Neural cell (in vitro differentiated cells): ENCODE results near the gene RXFP4. TPM values are rescaled to one million over a fixed set of nuclear protein-coding genes. Genes with fewer than 3 reads are reported as not detected.

Experiments
- H2AFZ ChIP-seq: fragments of 200-600, 300-800 bp; sonication (generic), shearing (Covaris generic); 2 replicates; pipeline ENCODE4 v1.6.0; 2014; ENCODE audit warnings: low read depth, mild to moderate bottlenecking, antibody characterized with exemption, low read length, moderate library complexity
- H3F3A ChIP-seq: fragments of 200-600 bp; shearing (Covaris generic); 2 replicates; pipeline ENCODE4 v1.6.1; 2016; ENCODE audit warnings: mild to moderate bottlenecking, moderate library complexity, mixed read lengths, antibody characterized with exemption, low read length; ENCODE audit not compliant: insufficient read depth, poor library complexity, severe bottlenecking
- H3K27ac ChIP-seq: fragments of 200-600, 300-800 bp; sonication (generic), shearing (Covaris generic); 2 replicates; pipeline ENCODE4 v1.5.1; 2014; ENCODE audit warnings: mild to moderate bottlenecking, low read length, moderate library complexity
- H3K27me3 ChIP-seq: fragments of 300-800, 200-600 bp; sonication (generic), shearing (Covaris generic); 2 replicates; pipeline ENCODE4 v1.6.0; 2014; ENCODE audit warnings: mild to moderate bottlenecking, low read depth, low read length, moderate library complexity; ENCODE audit not compliant: insufficient read depth
- H3K36me3 ChIP-seq: fragments of 300-800, 200-600 bp; sonication (generic), shearing (Covaris generic); 2 replicates; pipeline ENCODE4 v1.5.1; 2014; ENCODE audit warnings: mild to moderate bottlenecking, antibody characterized with exemption, low read length, moderate library complexity; ENCODE audit not compliant: insufficient read depth
- H3K4me2 ChIP-seq: fragments of 300-800, 200-600 bp; sonication (generic), shearing (Covaris generic); 2 replicates; pipeline ENCODE4 v1.6.0; 2014; ENCODE audit warnings: mild to moderate bottlenecking, low read length
- H3K4me3 ChIP-seq: fragments of 300-800, 200-600 bp; sonication (generic), shearing (Covaris generic); 2 replicates; pipeline ENCODE4 v1.5.1; 2014; ENCODE audit warnings: mild to moderate bottlenecking, low read length, moderate library complexity
- H3K79me2 ChIP-seq: fragments of 200-600 bp; shearing (Covaris generic); replicated peaks from 2 replicates; pipeline ENCODE4 v1.6.0; 2014; ENCODE audit warnings: mild to moderate bottlenecking, low read length, moderate library complexity; ENCODE audit not compliant: insufficient read depth
- H3K9ac ChIP-seq: fragments of 300-800, 200-600 bp; sonication (generic), shearing (Covaris generic); 2 replicates; pipeline ENCODE4 v1.6.1; 2016; ENCODE audit warnings: mild to moderate bottlenecking, low read length, mixed read lengths
- H3K9me2 ChIP-seq: fragments of 200-600 bp; shearing (Covaris generic); 2 replicates; pipeline ENCODE4 v1.6.1; 2016; ENCODE audit warnings: mild to moderate bottlenecking, low read length, mixed read lengths; ENCODE audit not compliant: insufficient read depth
- H3K9me3 ChIP-seq: fragments of 200-600, 300-800 bp; sonication (generic), shearing (Covaris generic); 2 replicates; pipeline ENCODE4 v1.6.1; 2016; ENCODE audit warnings: mild to moderate bottlenecking, mixed run types, low read length, moderate library complexity, mixed read lengths
- H4K20me1 ChIP-seq: fragments of 200-600 bp; shearing (Covaris generic); 2 replicates; pipeline ENCODE4 v1.6.1; 2016; ENCODE audit warnings: mild to moderate bottlenecking, mixed run types; ENCODE audit not compliant: insufficient read depth
- CTCF ChIP-seq: fragments of 450-650 bp; IDR thresholded peaks from 2 replicates; pipeline ENCODE4 v1.5.1; 2014; ENCODE audit warnings: antibody characterized with exemption, mild to moderate bottlenecking, moderate library complexity; ENCODE audit not compliant: poor library complexity, severe bottlenecking
- EP300 ChIP-seq: fragments of 450-650 bp; conservative IDR thresholded peaks from 2 replicates; pipeline ENCODE4 v1.6.1; 2014; ENCODE audit warnings: antibody characterized with exemption, mild to moderate bottlenecking, moderate library complexity; ENCODE audit not compliant: poor library complexity, severe bottlenecking
- EZH2 ChIP-seq: fragments of 200-600, 300-800 bp; shearing (Covaris generic), sonication (generic); IDR thresholded peaks from 2 replicates; pipeline ENCODE4 v1.6.1; 2014; ENCODE audit warnings: antibody characterized with exemption, low read length, borderline replicate concordance, mild to moderate bottlenecking; ENCODE audit not compliant: insufficient read depth, poor library complexity, severe bottlenecking
- MXI1 ChIP-seq: fragments of 450-650 bp; conservative IDR thresholded peaks from 2 replicates; pipeline ENCODE4 v1.6.1; 2014; ENCODE audit warnings: antibody characterized with exemption, mild to moderate bottlenecking; ENCODE audit not compliant: poor library complexity, severe bottlenecking
- POLR2AphosphoS5 ChIP-seq: IDR thresholded peaks from 2 replicates; pipeline ENCODE4 v1.6.1; 2012
- RAD21 ChIP-seq: fragments of 450-650 bp; conservative IDR thresholded peaks from 2 replicates; pipeline ENCODE4 v1.6.1; 2014; ENCODE audit warnings: antibody characterized with exemption, mild to moderate bottlenecking, moderate library complexity
- REST ChIP-seq: IDR thresholded peaks from 2 replicates; pipeline ENCODE4 v1.6.1; 2012; ENCODE audit warnings: borderline replicate concordance
- SMC3 ChIP-seq: fragments of 450-650 bp; conservative IDR thresholded peaks from 2 replicates; pipeline ENCODE4 v1.6.1; 2014; ENCODE audit warnings: antibody characterized with exemption, mild to moderate bottlenecking, moderate library complexity; ENCODE audit not compliant: poor library complexity
- TAF1 ChIP-seq: IDR thresholded peaks from 2 replicates; pipeline ENCODE4 v1.6.1; 2012; ENCODE audit warnings: low read depth
- polyA plus RNA-seq: library from polyadenylated mRNA; depleted of rRNA; stranded (reverse); fragments of >200 nt; gene quantifications from 2 replicates; pipeline ENCODE4 v1.2.3, GENCODE V29; 2014

Gene RXFP4
- polyA plus RNA-seq, 1 donor from 2014 or later, result not detected

- TF ChIP-seq POLR2AphosphoS5, result no peak
- no peak for TF ChIP-seq EZH2
- TF ChIP-seq CTCF, result no peak
- no peak for TF ChIP-seq TAF1
- no peak for TF ChIP-seq MXI1
- no peak for TF ChIP-seq REST
- no peak for TF ChIP-seq SMC3
- no peak for TF ChIP-seq RAD21
- no peak for TF ChIP-seq EP300
- H3K4me2 ChIP-seq, result no peak overlapping the region
- no peaks in the 10 kb centered on the region for H4K20me1 ChIP-seq
- H3K9me2 ChIP-seq, result no peaks in the 10 kb centered on the region
- H3F3A ChIP-seq, result peaks cover 5% of the 10 kb centered on the region
- H3K36me3 ChIP-seq, result peaks cover 9% of the 10 kb centered on the region
- no peak overlapping the region for H2AFZ ChIP-seq
- H3K9me3 ChIP-seq, result no peaks in the 10 kb centered on the region
- no peaks in the 10 kb centered on the region for H3K27me3 ChIP-seq
- no peak overlapping the region for H3K9ac ChIP-seq
- peaks cover 78% of the 10 kb centered on the region for H3K79me2 ChIP-seq
- no peak overlapping the region for H3K4me3 ChIP-seq
- H3K27ac ChIP-seq, result no peak overlapping the region
Measured at GRCh38 chr1:155971910-155972809, 30.7 kb downstream of the RXFP4 start.

- Histone ChIP-seq H3K9me3 (no peaks in the 10 kb centered on the region), H3K9ac (no peak overlapping the region), H3K9me2 (no peaks in the 10 kb centered on the region), H3K4me2 (no peak overlapping the region), H4K20me1 (no peaks in the 10 kb centered on the region), H3K4me3 (no peak overlapping the region), H3K36me3 (peaks cover 7% of the 10 kb centered on the region), H3K27me3 (no peaks in the 10 kb centered on the region), H3K27ac (no peak overlapping the region), H3F3A (peaks cover 6% of the 10 kb centered on the region), H2AFZ (no peak overlapping the region), H3K79me2 (peaks cover 87% of the 10 kb centered on the region)
- TF ChIP-seq MXI1, result no peak
Measured at GRCh38 chr1:155973723-155974122, 32.3 kb downstream of the RXFP4 start.
